DMS53 treated with DMSO at 0.1 percent for 48 hours (cell line): Measurements from ENCODE around the gene DIAPH1.

Experiments
- DNase-seq: peaks from one replicate; lab custom pipeline; 2025; ENCODE audit not compliant: unreplicated experiment; lab: John Stamatoyannopoulos, UW

DIAPH1 gene

GRCh38 chr5:141640051-141640415 lies 21.2 kb upstream of the DIAPH1 start:
- no peak for DNase-seq

DNA sequence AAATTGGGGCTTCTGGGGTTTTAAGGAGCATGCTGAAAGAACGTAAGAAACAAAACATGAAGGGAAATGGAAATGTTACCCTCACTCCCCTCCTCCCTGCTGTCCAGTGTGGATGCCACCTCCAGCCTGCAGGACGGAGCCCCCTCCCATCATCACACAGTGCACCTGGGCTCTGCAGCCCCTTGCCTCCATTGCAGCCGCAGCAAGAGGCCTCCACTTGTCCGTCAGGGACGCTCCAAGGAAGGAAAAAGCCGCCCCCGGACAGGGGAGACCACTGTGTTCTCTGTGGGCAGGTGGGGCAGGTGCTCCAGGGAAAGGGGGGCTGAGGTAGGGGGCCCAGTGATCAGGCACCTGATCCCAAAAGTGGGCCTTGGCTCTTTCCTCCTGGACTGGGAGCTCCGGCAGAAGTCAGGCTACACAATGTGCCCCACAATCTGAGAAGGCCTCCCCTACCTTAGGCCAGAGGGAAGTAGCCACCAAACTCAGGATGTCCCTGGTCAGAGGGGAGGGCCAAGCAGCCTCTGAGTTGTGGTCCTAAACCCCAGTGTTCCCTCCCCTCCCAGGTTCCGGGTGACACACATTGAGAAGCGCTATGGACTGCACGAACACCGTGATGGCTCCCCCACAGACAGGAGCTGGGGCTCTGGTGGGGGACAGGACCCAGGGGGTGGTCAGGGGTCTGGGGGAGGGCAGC lies 20.7 kb upstream of the DIAPH1 start:
- DNase-seq = no peak

DNA sequence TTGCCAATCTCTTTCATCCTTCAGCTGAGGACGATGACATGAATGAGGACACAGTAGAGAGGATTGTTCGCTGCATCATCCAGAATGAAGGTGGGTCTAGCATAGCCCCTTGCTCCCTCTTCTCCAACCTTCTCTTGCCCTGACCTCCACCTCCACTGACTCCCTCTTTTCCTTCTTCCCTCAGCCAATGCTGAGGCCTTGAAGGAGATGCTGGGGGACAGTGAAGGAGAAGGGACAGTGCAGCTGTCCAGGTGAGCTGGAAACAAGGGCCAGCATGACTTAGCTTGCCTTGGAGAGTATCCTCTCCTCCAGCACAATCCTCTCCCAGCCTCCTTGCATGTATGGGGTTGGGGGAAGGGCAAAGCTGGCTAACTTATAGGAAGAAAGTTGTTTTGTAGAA lies 20.0 kb upstream of the DIAPH1 start:
- DNase-seq = no peak

DNA sequence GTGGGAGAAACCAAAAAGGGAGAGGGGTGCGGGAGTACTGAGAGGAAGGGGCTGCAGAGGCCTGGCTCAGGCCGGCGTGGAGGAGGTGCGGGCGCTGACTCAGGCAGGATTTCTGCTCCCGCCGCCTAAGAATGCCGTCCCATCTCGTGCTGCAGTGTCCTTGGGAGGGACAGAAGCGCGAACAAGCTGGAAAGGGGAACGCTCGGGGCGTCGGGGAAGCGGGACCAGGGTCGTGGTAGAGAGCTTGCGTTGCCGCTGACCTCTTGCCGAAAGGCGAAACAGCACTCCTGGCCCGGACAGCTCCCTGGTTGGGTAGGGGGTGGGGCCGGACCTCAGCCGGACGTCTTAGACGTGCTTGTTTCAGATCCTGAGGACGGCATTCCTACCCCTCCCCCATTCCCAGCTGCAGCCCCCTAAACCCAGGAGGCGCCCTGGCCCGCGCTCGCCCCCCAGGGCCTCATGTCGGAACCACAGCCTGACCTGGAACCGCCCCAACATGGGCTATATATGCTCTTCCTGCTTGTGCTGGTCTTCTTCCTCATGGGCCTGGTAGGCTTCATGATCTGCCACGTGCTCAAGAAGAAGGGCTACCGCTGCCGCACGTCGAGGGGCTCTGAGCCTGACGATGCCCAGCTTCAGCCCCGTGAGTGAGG lies 19.1 kb upstream of the DIAPH1 start:
- peak; percentile 32 for DNase-seq

GRCh38 chr5:141637123-141637766 lies 18.4 kb upstream of the DIAPH1 start:
- DNase-seq = peak; percentile 31

- peak; percentile 78 for DNase-seq
Observed at GRCh38 chr5:141636413-141637122, 17.8 kb upstream of the DIAPH1 start, which contains the start of the genes HDAC3 and RELL2. HDAC3 (minus strand) TSS chr5:141636849; CDS start chr5:141636790, 59 bp downstream. RELL2 (plus strand) TSS chr5:141636997; CDS start chr5:141638226, 1,229 bp downstream.

DNA sequence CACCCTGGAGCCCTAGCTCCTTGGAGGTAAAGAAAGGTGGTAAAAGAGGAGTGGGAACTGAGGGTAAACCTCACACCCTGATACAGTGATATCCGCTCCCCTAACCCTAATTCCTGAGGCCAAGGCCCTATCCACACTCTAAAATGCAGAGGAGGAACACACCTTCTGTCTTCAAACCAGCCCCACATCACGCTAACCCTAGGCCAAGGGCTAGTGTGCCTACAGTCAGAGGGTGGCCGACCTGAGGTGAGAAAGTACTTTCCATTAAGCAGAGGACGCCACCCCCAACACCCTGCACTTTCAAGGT lies 17.3 kb upstream of the DIAPH1 start:
- no peak for DNase-seq

DNA sequence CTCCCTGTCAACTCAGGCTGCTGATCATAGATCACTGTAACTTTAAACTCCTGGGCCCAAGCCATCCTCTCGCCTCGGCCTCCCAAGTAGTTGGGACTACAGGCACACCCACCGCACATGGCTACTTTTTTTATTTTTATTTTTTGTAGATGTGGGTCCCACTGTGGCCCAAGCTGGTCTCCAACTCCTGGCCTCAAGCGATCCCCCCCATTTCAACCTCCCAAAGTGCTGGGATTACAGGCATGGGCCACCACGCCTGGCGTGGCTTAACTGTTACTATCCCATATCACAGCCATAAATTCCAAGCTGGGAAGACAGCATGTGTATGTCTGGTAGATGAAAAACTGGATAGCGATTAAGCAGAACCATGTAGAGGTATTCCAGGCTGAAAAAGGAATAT lies 16.8 kb upstream of the DIAPH1 start:
- no peak for DNase-seq

GRCh38 chr5:141634720-141635119 lies 15.9 kb upstream of the DIAPH1 start:
- no peak for DNase-seq

- no peak for DNase-seq
Observed at GRCh38 chr5:141633871-141634561, 15.2 kb upstream of the DIAPH1 start.

- no peak for DNase-seq
Observed at GRCh38 chr5:141632650-141633049, 13.8 kb upstream of the DIAPH1 start.

- DNase-seq = no peak
Observed at GRCh38 chr5:141630570-141631140, 11.9 kb upstream of the DIAPH1 start.

GRCh38 chr5:141628175-141628788 lies 9.5 kb upstream of the DIAPH1 start:
- no peak for DNase-seq

DNA sequence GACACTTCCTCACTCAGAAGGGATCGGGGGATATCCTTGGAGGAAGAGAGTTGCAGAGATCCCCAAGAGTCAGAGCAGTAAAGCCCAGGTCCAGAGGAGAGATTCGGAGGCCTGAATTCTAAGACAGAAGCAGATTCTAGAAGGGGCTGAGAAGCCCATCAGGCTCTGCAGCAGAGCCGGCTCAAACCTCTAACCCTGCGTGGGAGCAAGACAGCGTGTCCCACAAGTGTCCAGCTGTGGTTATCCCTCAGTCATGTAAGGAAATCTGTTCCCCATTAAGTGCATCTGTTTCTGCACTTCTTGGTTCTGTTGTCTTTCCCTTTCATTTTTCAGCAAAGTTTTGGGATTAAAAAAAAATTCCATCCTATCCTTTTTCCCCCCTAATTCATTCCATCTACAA lies 4.8 kb upstream of the DIAPH1 start:
- DNase-seq = no peak

- no peak for DNase-seq
Observed at GRCh38 chr5:141623186-141623585, 4.4 kb upstream of the DIAPH1 start.

- peak; percentile 60 for DNase-seq
Observed at GRCh38 chr5:141618030-141618803, 583 bp downstream of the DIAPH1 start.

DNA sequence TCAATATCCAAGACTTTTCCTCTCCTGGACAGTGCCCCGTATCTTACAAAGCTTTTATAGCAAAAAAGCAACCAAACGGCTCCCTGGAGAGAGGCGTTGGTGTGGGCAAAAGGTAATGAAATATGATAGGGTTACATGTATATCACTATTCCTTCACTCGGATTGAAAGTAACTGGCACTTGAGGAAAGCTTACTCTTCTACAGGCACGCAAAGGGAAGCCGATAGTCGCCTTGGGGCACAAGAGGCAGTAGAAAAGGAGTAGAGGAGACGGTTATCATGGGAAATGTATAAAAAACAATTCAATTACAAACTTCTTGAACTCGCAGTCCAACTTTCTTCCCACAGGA lies 1.1 kb downstream of the DIAPH1 start:
- no peak for DNase-seq

DNA sequence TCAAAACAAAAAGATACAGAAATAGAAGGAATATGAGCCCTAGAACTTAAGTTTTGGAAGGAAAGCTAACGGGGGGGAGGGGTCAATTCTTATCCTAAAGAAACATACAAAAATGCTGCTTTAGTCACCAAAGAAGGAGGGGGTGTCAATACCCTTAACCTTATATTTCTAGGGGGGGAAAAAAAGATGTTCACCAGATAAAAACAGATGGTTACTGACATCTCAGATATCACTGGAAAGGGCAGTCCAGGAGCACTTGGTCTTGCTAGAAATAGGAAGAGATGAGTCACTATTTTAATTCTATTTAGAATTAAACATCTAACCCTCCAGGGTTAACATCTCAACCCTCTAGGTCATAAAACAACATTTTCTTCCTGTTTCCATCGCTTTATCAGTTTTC lies 1.7 kb downstream of the DIAPH1 start:
- no peak for DNase-seq

GRCh38 chr5:141615991-141616720 lies 2.6 kb downstream of the DIAPH1 start:
- no peak for DNase-seq
